GM06990 (cell line): ENCODE data around the gene DEGS2.

Experiments used
- DNase-seq: peaks from one replicate; pipeline ENCODE4 v3.0.0-alpha.2; 2011; ENCODE audit not compliant: insufficient read length; ENCODE audit errors: extremely low read depth
- H3K27me3 ChIP-seq: replicated peaks from 2 replicates; pipeline ENCODE4 v1.6.0; 2011; ENCODE audit warnings: low read length; ENCODE audit not compliant: control insufficient read depth, insufficient read depth
- H3K36me3 ChIP-seq: 2 replicates; pipeline ENCODE4 v1.5.1; 2011; ENCODE audit warnings: low read length; ENCODE audit not compliant: control insufficient read depth, insufficient read depth
- H3K4me3 ChIP-seq: replicated peaks from 2 replicates; pipeline ENCODE4 v1.5.1; 2011; ENCODE audit warnings: low read depth, mild to moderate bottlenecking, control low read depth, low read length
- TF ChIP-seq, protein P1 (sequence below): IDR thresholded peaks from 2 replicates; pipeline ENCODE4 v1.5.1; 2011; ENCODE audit warnings: low read length, control low read depth, mild to moderate bottlenecking, inconsistent platforms; ENCODE audit not compliant: insufficient read depth, poor library complexity, severe bottlenecking

DEGS2 gene

GRCh38 chr14:100110816-100111215 is 48.6 kb downstream of the DEGS2 start:
- no peak for DNase-seq
- H3K4me3 ChIP-seq: no peak overlapping the region

GRCh38 chr14:100109594-100109955 is 49.9 kb downstream of the DEGS2 start:
- Histone ChIP-seq H3K27me3 (no peaks in the 10 kb centered on the region), H3K36me3 (peaks cover 53% of the 10 kb centered on the region), H3K4me3 (no peak overlapping the region)
- DNase-seq: no peak
- TF ChIP-seq, protein P1, sequence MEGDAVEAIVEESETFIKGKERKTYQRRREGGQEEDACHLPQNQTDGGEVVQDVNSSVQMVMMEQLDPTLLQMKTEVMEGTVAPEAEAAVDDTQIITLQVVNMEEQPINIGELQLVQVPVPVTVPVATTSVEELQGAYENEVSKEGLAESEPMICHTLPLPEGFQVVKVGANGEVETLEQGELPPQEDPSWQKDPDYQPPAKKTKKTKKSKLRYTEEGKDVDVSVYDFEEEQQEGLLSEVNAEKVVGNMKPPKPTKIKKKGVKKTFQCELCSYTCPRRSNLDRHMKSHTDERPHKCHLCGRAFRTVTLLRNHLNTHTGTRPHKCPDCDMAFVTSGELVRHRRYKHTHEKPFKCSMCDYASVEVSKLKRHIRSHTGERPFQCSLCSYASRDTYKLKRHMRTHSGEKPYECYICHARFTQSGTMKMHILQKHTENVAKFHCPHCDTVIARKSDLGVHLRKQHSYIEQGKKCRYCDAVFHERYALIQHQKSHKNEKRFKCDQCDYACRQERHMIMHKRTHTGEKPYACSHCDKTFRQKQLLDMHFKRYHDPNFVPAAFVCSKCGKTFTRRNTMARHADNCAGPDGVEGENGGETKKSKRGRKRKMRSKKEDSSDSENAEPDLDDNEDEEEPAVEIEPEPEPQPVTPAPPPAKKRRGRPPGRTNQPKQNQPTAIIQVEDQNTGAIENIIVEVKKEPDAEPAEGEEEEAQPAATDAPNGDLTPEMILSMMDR: no peak

More at GRCh38 chr14:100110816-100111215, 48.6 kb downstream of the DEGS2 start:
- H3K36me3 ChIP-seq: peaks cover 47% of the 10 kb centered on the region
- no peaks in the 10 kb centered on the region for H3K27me3 ChIP-seq
- TF ChIP-seq, protein P1: no peak

DNA sequence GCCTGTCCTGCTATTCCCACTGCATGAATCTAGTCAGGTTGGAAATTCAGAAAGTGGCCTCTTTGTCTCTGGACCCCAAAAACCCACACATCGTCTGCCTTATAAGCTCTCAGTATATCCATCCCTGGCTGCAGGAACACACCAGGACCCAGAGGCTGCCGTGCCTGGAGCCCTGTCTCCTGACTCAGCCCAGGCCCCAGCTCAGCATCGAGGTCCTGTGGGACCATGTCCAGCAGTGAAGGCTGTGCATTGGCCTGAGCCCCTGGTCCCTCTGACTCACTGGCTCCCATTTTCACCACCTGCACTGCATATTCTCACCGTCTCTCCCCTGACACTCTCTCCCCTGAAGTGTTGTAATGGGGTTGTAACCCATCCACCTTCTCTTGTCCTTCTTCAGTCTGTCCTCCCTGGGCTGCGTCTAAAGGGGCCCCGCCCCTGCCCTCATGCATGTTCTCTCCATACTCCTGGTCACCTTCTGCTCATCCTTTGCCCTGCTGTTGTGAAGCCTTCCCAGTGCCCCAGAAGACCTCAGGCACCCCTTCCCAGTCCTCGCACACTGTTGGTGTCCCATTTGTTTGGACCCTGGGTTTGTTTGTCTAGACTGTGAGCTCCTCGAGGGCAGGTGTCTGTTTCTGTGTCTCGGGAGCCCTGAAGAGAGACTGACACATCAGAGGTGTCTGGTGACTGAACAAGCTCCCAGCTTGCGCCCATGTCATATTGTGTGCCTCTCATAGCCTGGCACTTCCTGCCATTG is 50.4 kb downstream of the DEGS2 start:
- H3K27me3 ChIP-seq: no peaks in the 10 kb centered on the region
- peaks cover 47% of the 10 kb centered on the region for H3K36me3 ChIP-seq
- H3K4me3 ChIP-seq: no peak overlapping the region
- TF ChIP-seq, protein P1: no peak
- no peak for DNase-seq

- peak; percentile 62 for DNase-seq
- Histone ChIP-seq H3K36me3 (peaks cover 51% of the 10 kb centered on the region), H3K27me3 (no peaks in the 10 kb centered on the region), H3K4me3 (no peak overlapping the region)
- TF ChIP-seq, protein P1: peak; percentile 91
Observed at GRCh38 chr14:100108042-100108825, 51.2 kb downstream of the DEGS2 start.

GRCh38 chr14:100107236-100107635 is 52.2 kb downstream of the DEGS2 start:
- DNase-seq: no peak
- Histone ChIP-seq H3K36me3 (peaks cover 51% of the 10 kb centered on the region), H3K4me3 (no peak overlapping the region), H3K27me3 (no peaks in the 10 kb centered on the region)
- TF ChIP-seq, protein P1: no peak
